Stimulated activated CD8-positive, alpha-beta memory T cell treated with anti-CD3 and anti-CD28 coated beads, Interleukin-4, amount 100 ng/mL, for 1 hour (primary cell): ENCODE data around the gene BAHCC1.

ENCODE experiments used
- DNase-seq, 2 donors: peaks; one replicate each; pipeline ENCODE4 v3.0.0-alpha.2; 2020; ENCODE audit warnings: low read depth in 2 of 2, low spot score in 1 of 2

The BAHCC1 gene

GRCh38 chr17:81397314-81398175 lies 2.3 kb downstream of the BAHCC1 start:
- no peak for DNase-seq

GRCh38 chr17:81398176-81398831 lies 3.0 kb downstream of the BAHCC1 start:
- no peak for DNase-seq

- no peak for DNase-seq
These were observed 3.7 kb downstream of the BAHCC1 start for GRCh38 chr17:81398832-81399411.

GRCh38 chr17:81399481-81400153 lies 4.4 kb downstream of the BAHCC1 start:
- DNase-seq = no peak

- no peak for DNase-seq
These were observed 5.1 kb downstream of the BAHCC1 start for GRCh38 chr17:81400154-81400977.

GRCh38 chr17:81400996-81401722 lies 5.9 kb downstream of the BAHCC1 start:
- DNase-seq = no peak

- DNase-seq = no peak
These were observed 6.7 kb downstream of the BAHCC1 start for GRCh38 chr17:81401723-81402529.

GRCh38 chr17:81402530-81402941 lies 7.3 kb downstream of the BAHCC1 start:
- DNase-seq = no peak

- DNase-seq = no peak
These were observed 7.8 kb downstream of the BAHCC1 start for GRCh38 chr17:81402981-81403467.

- DNase-seq = no peak
These were observed 8.6 kb downstream of the BAHCC1 start for GRCh38 chr17:81403671-81404534.

- DNase-seq = no peak
These were observed 9.4 kb downstream of the BAHCC1 start for GRCh38 chr17:81404558-81405165.

GRCh38 chr17:81405411-81405872 lies 10.2 kb downstream of the BAHCC1 start:
- no peak for DNase-seq

- no peak for DNase-seq
These were observed 11.1 kb downstream of the BAHCC1 start for GRCh38 chr17:81406117-81406953.

- no peak for DNase-seq
These were observed 12.8 kb downstream of the BAHCC1 start for GRCh38 chr17:81408049-81408448.

GRCh38 chr17:81409190-81409935 lies 14.1 kb downstream of the BAHCC1 start:
- DNase-seq = no peak

- DNase-seq = no peak
These were observed 15.6 kb downstream of the BAHCC1 start for GRCh38 chr17:81410852-81411251.
